ENCODE measurements around the gene ZNF764.

- TF ChIP-seq, protein P1, sequence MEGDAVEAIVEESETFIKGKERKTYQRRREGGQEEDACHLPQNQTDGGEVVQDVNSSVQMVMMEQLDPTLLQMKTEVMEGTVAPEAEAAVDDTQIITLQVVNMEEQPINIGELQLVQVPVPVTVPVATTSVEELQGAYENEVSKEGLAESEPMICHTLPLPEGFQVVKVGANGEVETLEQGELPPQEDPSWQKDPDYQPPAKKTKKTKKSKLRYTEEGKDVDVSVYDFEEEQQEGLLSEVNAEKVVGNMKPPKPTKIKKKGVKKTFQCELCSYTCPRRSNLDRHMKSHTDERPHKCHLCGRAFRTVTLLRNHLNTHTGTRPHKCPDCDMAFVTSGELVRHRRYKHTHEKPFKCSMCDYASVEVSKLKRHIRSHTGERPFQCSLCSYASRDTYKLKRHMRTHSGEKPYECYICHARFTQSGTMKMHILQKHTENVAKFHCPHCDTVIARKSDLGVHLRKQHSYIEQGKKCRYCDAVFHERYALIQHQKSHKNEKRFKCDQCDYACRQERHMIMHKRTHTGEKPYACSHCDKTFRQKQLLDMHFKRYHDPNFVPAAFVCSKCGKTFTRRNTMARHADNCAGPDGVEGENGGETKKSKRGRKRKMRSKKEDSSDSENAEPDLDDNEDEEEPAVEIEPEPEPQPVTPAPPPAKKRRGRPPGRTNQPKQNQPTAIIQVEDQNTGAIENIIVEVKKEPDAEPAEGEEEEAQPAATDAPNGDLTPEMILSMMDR (IDR thresholded peaks at IDR 0.05): no peak
- no peak for TF ChIP-seq POLR2AphosphoS5 (IDR thresholded peaks at IDR 0.05)
- TF ChIP-seq EP300 (IDR thresholded peaks at IDR 0.05): no peak
Measured at GRCh38 chr16:30602616-30603277, 44.6 kb upstream of the ZNF764 start.

Measured in esophagus muscularis mucosa (tissue), 4 donors.